K562 (cell line): ENCODE results near the gene VPS18. TPM values are rescaled to one million over a fixed set of nuclear protein-coding genes. Genes with fewer than 3 reads are reported as not detected.

Experiments
- ATF7 ChIP-seq: fragments of 450-650 bp; IDR thresholded peaks from 2 replicates; pipeline ENCODE4 v1.7.1; 2014; ENCODE audit warnings: mild to moderate bottlenecking, moderate library complexity
- BHLHE40 ChIP-seq: IDR thresholded peaks from 2 replicates; pipeline ENCODE4 v1.6.1; 2011; ENCODE audit warnings: low read length, improper control_type of control experiment
- BMI1 ChIP-seq: fragments of 150-350 bp; IDR thresholded peaks from 2 replicates; pipeline ENCODE4 v1.6.1; 2014; ENCODE audit warnings: low read length
- BRD9 ChIP-seq: fragments of 450-650 bp; IDR thresholded peaks from 2 replicates; pipeline ENCODE4 v1.6.1; 2018; ENCODE audit warnings: low read depth; ENCODE audit not compliant: partially characterized antibody
- CBFA2T2 ChIP-seq: fragments of 450-650 bp; conservative IDR thresholded peaks from 2 replicates; pipeline ENCODE4 v1.6.1; 2017; ENCODE audit warnings: mild to moderate bottlenecking
- CBFB ChIP-seq: sonication (generic); formaldehyde crosslinking; IDR thresholded peaks from 2 replicates; pipeline ENCODE4 v1.4.0; 2020; ENCODE audit warnings: mild to moderate bottlenecking, missing genetic modification reagents
- CREM ChIP-seq: IDR thresholded peaks from 2 replicates; pipeline ENCODE4 v1.6.1; 2014; ENCODE audit warnings: antibody characterized with exemption, low read depth
- DIDO1 ChIP-seq: fragments of 450-650 bp; IDR thresholded peaks from 2 replicates; pipeline ENCODE4 v1.6.1; 2016; ENCODE audit warnings: low read depth, missing biosample characterization, missing genetic modification characterization
- ETV1 ChIP-seq: fragments of 450-650 bp; conservative IDR thresholded peaks from 2 replicates; pipeline ENCODE4 v1.6.1; 2016; ENCODE audit warnings: missing genetic modification characterization, control low read depth, low read depth, missing compliant biosample characterization
- FIP1L1 ChIP-seq: fragments of 200-400 bp; formaldehyde crosslinking; IDR thresholded peaks from 2 replicates; pipeline ENCODE4 v1.6.1; 2018; ENCODE audit warnings: mild to moderate bottlenecking, low read depth, low read length; ENCODE audit not compliant: poor library complexity, severe bottlenecking
- FOXK1 ChIP-seq: sonication (generic); formaldehyde crosslinking; IDR thresholded peaks from 2 replicates; pipeline ENCODE4 v1.8.0; 2022; ENCODE audit warnings: missing genetic modification reagents, mild to moderate bottlenecking, borderline replicate concordance
- KAT7 ChIP-seq: sonication (generic); formaldehyde crosslinking; IDR thresholded peaks from 2 replicates; pipeline ENCODE4 v1.8.0; 2022; ENCODE audit warnings: missing genetic modification reagents, mild to moderate bottlenecking, borderline replicate concordance
- MEIS2 ChIP-seq: fragments of 450-650 bp; IDR thresholded peaks from 2 replicates; pipeline ENCODE4 v1.6.1; 2014; ENCODE audit warnings: mild to moderate bottlenecking; ENCODE audit not compliant: partially characterized antibody
- MYC ChIP-seq, 2 experiments: fragments of 250-450 bp in 1 of 2; sonication (Bioruptor Pico) in 1 of 2; IDR thresholded peaks; 2 replicates each; pipeline versions ENCODE4 v1.5.1 to v1.6.1; 2012 to 2021; ENCODE audit warnings: low read depth in 2 of 2, borderline replicate concordance in 1 of 2, improper control_type of control experiment in 1 of 2, low read length in 1 of 2, mild to moderate bottlenecking in 1 of 2, moderate library complexity in 1 of 2
- SAFB ChIP-seq: fragments of 200-400 bp; formaldehyde crosslinking; IDR thresholded peaks from 2 replicates; pipeline ENCODE4 v1.6.1; 2017; ENCODE audit warnings: low read depth, low read length, borderline replicate concordance
- USF2 ChIP-seq: sonication (generic); formaldehyde crosslinking; IDR thresholded peaks from 2 replicates; pipeline ENCODE4 v1.5.0; 2020; ENCODE audit warnings: missing genetic modification reagents
- ZBTB7A ChIP-seq: IDR thresholded peaks from 2 replicates; pipeline ENCODE4 v1.6.1; 2011; ENCODE audit warnings: low read depth, mild to moderate bottlenecking, low read length, moderate library complexity, borderline replicate concordance; ENCODE audit not compliant: control insufficient read depth
- ZKSCAN1 ChIP-seq: fragments of 150-350 bp; IDR thresholded peaks from 2 replicates; pipeline ENCODE4 v1.6.1; 2016; ENCODE audit warnings: low read depth, low read length
- ZNF239 ChIP-seq: fragments of 250-450 bp; sonication (Bioruptor Pico); IDR thresholded peaks from 2 replicates; pipeline ENCODE4 v1.4.0; 2020; ENCODE audit warnings: mild to moderate bottlenecking
- polyA plus RNA-seq, 8 experiments: library from polyadenylated mRNA; depleted of rRNA in 4 of 8; stranded (reverse) in 5 of 8; unstranded in 3 of 8; fragments of >200 nt; fragmentation: Nextera tagmentation in 2 of 8; fragmentation: Illumina TruSeq in 1 of 8; extraction: Ambion mirVana in 2 of 8; extraction: Trizol in 1 of 8; gene quantifications; 2 replicates each; pipeline versions ENCODE4 v1.2.1 to v1.2.3, GENCODE V29; 2011 to 2014; ENCODE audit warnings: inconsistent platforms in 1 of 8, missing spikeins in 1 of 8
- total RNA-seq, 7 experiments: library from RNA; depleted of rRNA in 6 of 7; stranded (reverse); fragments of >200 nt in 6 of 7; fragmentation: Illumina TruSeq in 2 of 7; extraction: Trizol in 2 of 7; gene quantifications; 2 replicates each; pipeline versions ENCODE4 v1.2.1 to v1.2.3, GENCODE V29; 2011 to 2021; ENCODE audit warnings: low replicate concordance in 1 of 7
- TF ChIP-seq, protein P1 (sequence below): fragments of 200-800 bp; sonication (Bioruptor generic); IDR thresholded peaks from 2 replicates; pipeline ENCODE4 v1.6.1; 2017; ENCODE audit warnings: missing genetic modification characterization, missing compliant biosample characterization
- TF ChIP-seq, protein P2 (sequence below): fragments of 250-450 bp; sonication (Bioruptor Pico); IDR thresholded peaks from 2 replicates; pipeline ENCODE4 v1.5.0; 2021; ENCODE audit warnings: mild to moderate bottlenecking, moderate library complexity

Gene VPS18
- total and polyA plus RNA-seq, 9 of the 15 experiments (the other 6 are each of a cell fraction or from before 2014, with no cell fraction given) = 0.73 to 19.9 (median 8.5) TPM

- TF ChIP-seq ZNF239 (CRISPR knock-in tag) (no peak), CREM (peak; percentile 99), KAT7 (CRISPR knock-in tag) (peak; percentile 25; the same call in 1 of the 2 replicates), SAFB (no peak), MEIS2 (peak; percentile 2), MYC (IDR thresholded peaks at IDR 0.05; ENCODE audit: low read depth, low read length) (peak; percentile 96), MYC (CRISPR knock-in tag; IDR thresholded peaks at IDR 0.05; ENCODE audit: borderline replicate concordance, low read depth) (no peak), CBFB (CRISPR knock-in tag) (0 out of 2 replicates have a peak, but pooled peaks have one; percentile 78), BRD9 (peak; percentile 63), DIDO1 (tag) (no peak), CBFA2T2 (peak; percentile 37; the same call in 1 of the 2 replicates), BHLHE40 (peak; percentile 34), FIP1L1 (no peak), FOXK1 (no peak), ATF7 (peak; percentile 84), ETV1 (tag) (0 out of 2 replicates have a peak, but pooled peaks have one; percentile 27), USF2 (CRISPR knock-in tag) (peak; percentile 85), BMI1 (no peak), ZBTB7A (0 out of 2 replicates have a peak, but pooled peaks have one; percentile 44), ZKSCAN1 (no peak)
- TF ChIP-seq, protein P1, sequence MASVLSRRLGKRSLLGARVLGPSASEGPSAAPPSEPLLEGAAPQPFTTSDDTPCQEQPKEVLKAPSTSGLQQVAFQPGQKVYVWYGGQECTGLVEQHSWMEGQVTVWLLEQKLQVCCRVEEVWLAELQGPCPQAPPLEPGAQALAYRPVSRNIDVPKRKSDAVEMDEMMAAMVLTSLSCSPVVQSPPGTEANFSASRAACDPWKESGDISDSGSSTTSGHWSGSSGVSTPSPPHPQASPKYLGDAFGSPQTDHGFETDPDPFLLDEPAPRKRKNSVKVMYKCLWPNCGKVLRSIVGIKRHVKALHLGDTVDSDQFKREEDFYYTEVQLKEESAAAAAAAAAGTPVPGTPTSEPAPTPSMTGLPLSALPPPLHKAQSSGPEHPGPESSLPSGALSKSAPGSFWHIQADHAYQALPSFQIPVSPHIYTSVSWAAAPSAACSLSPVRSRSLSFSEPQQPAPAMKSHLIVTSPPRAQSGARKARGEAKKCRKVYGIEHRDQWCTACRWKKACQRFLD (CRISPR knock-in tag) = peak; percentile 66
- TF ChIP-seq, protein P2, sequence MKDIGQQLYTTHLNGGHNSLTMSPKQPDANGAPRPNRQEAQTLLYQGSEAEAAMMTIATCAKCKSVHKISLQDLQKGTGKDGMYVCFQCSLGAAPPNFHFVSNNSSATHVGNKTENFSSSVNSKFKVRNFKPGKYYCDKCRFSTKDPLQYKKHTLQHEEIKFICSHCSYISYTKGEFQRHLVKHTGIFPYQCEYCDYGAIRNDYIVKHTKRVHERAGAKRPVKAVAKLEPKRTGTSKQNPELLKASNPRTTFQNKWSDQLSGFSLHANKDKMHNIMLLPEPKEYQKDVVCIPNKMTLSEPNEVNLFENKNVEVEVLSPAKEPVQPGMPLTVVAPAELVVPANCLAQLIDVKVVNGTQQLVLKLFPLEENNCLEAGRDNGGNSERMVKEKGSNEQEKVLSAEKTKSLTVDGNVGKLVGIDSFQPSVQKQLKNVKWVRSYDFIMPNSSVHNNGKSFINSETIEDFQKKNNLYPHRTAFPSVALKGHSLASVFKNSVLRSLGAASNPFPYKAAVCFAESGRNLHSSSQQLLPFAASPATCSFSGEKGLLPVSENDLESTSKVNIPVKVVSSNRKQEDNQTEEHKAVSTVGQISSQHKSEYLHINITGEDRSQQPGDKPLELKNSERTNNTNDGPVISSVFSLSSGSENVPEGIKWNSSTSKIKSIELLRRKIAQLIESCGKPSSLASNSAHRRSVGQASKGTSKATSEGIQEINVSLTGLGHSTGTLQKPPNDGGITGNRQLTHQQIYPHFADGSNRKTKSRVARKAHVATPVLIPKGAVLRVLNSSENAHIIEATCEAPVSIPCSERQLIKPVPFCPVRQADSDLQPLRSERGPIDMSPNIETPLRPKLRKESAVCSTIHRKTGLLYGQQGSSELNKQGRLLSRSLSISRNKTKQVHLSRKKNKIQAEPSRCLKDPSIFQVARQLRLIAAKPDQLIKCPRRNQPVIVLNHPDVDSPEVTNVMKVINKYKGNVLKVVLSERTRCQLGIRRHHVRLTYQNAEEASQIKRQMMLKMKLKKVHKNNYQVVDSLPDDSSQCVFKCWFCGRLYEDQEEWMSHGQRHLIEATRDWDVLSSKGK (CRISPR knock-in tag) = no peak
Observed at GRCh38 chr15:40893733-40894680, at the start of gene VPS18 (continued).
